HG03064 (cell line): ENCODE measurements around the gene TLR10.
A peak's percentile ranks its signal among the peaks of the same experiment; 100 is the strongest.
"Not testable (repeated sequence)": the region's sequence is repeated elsewhere in the genome, so short reads cannot be mapped to it uniquely, and the experiment has no call there.

Source experiments
- ATAC-seq: cut with Tn5 transposase; IDR thresholded peaks from one replicate; pipeline ENCODE4 v1.9.1; 2021; ENCODE audit warnings: low read depth; ENCODE audit not compliant: unreplicated experiment

Gene TLR10

GRCh38 chr4:38782452-38783108, at the start of gene TLR10:
Gene TLR10, minus strand, starts transcription at chr4:38782990. Its CDS starts 7,400 bp downstream, at chr4:38775590.
- ATAC-seq = peak; percentile 55

GRCh38 chr4:38832206-38832605, 49.4 kb upstream of the TLR10 start:
- ATAC-seq = no peak

DNA sequence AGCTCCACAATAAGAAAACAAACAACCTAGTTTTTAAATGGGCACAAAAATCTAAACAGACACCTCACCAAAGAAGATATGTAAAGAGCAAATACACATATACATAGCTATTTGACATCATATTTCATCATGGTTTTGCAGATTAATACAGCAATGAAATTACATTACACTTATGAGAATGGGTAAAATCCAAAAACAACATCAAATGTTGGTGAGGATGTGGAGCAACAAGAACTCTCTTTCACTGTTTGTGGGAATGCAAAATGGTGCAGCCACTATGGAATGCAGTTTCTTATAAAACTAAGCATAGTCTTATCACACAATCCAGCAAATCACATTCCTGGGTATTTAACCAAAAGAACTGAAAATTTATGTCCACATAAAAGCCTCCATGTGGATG, 48.9 kb upstream of the TLR10 start:
- no peak for ATAC-seq

DNA sequence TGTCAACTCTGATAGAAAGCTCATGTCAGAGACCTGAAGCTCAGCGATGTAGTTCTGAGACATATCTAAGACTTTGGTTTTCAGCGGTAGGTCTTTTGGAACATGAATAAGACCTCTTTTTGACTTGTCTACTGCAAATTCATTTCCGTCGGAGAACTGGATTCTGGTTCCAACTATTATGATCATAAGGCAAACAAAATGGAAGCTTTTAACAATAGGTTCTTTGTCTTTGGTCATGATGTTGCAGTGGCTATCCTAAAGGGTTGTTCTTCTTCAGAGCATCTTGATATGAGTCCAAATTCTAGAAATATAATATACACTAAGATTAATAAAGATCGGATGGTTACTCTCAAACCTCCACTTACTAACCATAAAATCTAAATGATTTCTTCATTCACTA, 46.4 kb upstream of the TLR10 start:
- ATAC-seq = no peak

DNA sequence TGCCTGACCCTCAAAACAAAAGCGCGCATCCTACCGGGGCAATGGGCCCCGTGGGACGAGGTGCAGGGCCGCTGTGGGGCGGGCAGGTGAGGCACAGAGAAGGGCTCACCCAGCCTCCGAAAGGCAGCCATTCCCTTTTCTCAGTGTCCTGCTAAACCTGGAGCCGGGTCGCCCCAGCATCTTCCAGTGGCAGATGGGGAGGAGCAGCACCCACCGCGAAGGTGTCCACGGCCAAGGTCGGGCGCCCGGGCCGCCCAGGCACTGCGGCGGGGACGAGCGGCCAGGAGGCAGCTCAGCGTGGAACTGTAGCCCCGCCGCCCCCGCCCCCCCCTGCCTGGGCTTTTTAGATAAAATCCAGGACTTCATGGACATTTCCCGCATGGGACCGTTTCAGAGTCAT, 41.0 kb upstream of the TLR10 start:
- no peak for ATAC-seq

DNA sequence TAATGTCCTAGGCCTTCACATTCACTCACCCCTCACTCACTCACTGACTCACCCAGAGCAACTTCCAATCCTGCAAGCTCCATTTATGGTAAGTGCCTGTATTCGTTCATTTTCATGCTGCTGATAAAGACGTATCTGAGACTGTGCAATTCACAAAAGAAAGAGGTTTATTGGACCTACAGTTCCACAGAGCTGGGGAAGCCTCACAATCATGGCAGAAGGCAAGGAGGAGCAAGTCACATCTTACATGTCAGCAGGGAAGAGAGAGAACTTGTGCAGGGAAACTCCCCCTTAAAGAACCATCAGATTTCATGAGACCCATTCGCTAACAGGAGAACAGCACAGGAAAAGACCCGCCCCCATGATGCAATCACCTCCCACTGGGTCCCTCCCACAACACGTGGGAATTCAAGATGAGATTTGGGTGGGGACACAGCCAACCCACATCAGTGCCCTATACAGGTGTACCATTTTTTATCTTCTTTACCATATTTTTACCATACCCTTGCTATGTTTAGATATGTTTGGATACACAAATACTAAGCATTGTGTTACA, 40.0 kb upstream of the TLR10 start:
- ATAC-seq = no peak

- ATAC-seq = no peak
Measured at GRCh38 chr4:38821739-38822138, 38.9 kb upstream of the TLR10 start.

GRCh38 chr4:38820329-38821061, 37.7 kb upstream of the TLR10 start:
- ATAC-seq = peak; percentile 42

- no peak for ATAC-seq
Measured at GRCh38 chr4:38819569-38819968, 36.8 kb upstream of the TLR10 start.

GRCh38 chr4:38818441-38818976, 35.7 kb upstream of the TLR10 start:
- peak; percentile 49 for ATAC-seq

DNA sequence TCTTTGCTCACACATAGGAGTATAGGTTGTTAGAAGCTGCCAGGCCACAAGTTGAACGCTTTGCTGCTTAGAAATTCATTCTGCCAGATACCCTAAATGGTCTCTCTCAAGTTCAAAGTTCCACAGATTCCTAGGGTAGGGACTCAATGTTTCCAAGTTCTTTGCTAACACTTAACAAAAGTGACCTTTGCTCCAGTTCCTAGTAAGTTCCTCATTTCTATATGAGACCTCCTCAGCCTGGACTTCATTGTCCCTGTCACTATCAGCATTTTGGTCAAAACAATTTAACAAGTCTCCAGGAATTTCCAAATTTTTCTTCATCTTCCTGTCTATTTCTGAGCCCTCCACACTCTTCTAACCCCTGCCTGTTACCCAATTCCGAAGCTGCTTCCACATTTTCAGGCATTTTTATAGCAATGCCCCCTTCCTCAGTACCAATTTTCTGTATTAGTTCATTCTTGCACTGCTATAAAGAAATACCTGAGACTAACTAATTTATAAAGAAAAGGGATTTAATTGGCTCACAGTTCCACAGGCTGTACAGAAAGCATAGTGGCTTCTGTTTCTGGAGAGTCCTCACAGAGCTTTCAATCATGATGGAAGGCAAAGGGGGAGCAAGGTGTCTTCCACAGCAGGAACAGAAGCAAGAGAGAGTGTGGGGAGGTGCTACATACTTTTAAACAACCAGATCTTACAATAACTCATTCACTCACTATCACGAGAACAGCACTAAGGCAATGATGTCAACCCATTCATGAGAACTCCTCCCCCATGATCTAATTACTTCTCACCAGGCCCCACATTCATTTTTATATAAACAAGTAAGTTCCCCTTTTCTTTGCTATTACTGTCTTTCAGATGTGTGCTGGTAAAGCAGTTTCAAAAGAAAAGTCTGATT, 33.3 kb upstream of the TLR10 start:
- no peak for ATAC-seq

DNA sequence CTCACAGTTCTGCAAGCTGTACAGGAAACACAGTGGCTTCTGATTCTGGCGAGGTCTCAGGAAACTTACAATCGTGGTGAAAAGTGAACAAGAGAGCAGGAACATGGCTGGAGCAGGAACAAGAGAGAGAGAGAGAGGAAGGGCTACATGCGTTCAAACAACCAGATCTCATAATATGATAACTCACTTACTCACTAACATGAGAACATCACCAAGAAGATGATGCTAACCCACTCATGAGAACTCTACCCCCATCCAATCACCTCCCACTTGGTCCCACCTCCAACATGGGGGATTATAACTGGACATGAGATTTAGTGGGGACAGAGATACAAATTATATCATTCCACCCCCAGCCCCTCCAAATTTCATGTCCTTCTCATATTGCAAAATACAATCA, 31.6 kb upstream of the TLR10 start:
- no peak for ATAC-seq

DNA sequence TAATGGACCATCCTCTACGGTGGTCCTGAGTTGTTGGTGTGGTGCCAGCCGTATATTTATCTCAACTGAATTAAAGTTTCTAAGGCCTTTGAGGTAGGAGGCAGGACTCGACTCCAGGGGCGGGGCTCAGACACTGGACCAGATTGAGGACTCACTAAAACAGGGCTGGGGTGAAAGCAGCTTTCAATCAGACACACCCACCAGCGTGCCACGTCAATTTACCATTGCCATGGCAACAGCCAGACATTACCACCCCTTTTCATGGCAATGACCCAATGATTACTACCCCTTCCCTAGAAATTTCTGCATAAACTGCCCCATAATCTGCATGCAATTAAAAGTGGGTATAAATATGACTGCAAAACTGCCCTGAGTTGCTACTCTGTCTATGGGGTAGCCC, 28.5 kb upstream of the TLR10 start:
- ATAC-seq = no peak

DNA sequence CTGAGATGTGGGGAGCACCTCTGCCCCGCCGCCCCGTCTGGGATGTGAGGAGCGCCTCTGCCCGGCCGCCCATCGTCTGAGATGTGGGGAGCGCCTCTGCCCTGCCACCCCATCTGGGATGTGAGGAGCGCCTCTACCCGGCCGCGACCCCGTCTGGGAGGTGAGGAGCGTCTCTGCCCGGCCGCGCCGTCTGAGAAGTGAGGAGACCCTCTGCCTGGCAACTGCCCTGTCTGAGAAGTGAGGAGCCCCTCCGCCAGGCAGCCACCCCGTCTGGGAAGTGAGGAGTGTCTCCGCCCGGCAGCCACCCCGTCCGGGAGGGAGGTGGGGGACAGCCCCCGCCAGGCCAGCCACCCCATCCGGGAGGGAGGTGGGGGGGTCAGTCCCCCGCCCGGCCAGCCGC, 24.7 kb upstream of the TLR10 start:
- not testable (repeated sequence) for ATAC-seq

DNA sequence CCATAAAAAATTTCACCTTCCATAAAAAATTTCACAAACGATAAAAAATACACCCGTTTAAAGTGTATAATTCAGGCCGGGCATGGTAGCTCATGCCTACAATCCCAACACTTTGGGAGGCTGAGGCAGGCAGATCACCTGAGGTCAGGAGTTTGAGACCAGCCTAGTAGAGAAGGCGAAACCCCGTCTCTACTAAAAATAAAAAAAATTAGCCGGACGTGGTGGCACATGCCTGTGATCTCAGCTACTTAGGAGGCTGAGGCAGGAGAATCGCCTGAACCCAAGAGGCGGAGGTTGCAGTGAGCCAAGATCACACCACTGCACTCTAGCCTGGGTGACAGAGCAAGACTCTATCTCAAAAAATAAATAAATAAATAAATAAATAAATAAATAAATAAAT, 23.5 kb upstream of the TLR10 start:
- not testable (repeated sequence) for ATAC-seq

DNA sequence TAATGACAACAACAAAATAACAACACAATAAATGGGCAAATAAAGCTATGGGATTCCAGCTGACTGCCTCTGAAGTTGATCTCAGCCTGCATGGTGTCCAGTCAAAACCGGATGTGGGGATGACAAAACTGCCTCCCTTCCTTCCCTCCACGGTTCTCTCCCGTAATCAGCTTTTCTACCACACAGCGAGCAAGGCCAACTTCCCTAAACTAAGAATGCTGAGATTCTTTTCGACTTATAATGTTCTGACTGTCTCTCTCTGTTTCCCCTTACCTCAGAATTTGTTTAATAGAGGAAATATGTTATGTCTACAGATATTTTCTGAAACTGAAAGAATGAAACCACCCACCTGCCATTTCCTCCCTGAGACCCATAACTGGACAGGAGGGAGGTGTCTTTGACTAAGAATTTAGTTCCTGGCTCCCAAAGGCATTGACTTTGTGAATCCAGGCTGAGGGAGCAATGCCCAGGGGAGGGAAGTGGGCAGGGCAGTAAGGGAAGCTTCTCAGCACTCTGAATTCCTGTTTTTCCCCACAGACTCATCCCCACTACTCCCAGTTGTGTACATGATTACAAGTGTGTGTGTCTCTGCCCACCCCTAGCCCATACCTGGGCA, 22.8 kb upstream of the TLR10 start:
- ATAC-seq = peak; percentile 60

DNA sequence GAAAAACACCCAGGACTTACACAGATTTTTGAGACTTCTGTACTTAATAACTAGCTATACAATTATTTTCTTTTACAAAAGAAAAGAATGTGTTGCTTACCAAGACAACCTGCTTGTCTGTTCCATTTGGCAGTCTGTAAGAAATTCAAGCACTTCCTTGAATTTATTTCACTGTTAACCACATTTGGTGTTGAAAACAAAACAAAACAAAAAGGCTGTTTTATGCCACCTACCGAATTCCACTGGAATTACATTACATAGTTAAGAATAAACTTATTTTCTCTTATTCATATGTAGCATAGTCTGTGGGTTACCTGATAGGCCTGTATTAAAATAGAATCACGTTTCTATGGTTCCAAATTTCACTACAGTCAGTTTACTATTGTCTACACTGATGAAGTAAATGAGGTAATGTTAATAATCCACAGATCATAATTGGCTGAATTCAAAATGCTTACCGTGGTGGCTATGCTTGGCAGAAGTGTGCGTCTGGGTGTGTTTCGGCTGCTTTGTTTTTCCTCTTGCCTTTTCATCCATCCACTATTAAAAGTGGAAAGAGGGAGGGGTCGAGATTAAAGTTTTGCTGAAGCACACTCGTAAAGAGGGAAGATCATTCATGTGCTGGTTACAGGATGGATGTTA, 22.0 kb upstream of the TLR10 start, which contains the start of gene TLR1:
TLR1 (minus strand) TSS at position 138 of the 642 bp plus-strand sequence. CDS start 5,960 bp downstream, outside the sequence.
- ATAC-seq = peak; percentile 9

DNA sequence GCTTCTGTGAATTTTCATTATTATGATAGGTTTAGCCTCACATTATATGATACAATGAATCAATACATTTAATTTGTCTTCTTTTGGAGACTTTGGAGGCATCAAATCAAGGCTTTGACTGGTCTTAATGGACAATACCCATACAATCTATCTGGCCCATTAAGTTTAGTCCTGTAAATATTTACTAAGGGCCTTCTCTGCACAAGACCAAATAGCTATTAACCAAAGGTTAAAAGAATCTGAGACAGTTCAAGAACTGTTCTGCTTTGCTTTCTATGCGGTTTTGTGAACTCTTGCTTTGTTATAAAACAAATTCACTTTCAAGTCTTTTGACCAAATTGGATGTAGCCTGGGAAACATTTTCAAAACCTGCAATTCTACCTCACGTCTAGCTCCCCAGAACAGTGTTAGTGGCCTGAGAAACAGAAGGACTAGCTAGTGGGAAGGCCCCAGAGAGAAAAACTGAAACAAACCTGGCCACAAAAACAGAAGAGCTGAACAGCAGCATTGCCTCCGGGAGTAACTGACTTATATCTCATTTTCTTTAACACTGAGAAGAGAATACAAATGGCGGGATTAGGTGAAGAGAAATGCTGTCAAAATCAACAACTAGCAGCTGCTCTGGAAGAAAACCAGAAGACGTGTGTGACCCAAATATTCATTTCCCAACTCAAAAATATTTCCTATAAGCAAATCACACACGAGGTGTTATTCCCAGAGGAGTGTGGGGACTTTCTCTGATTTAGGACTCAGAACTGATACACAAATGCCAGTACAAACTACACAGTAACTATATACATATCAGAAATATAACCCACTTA, 21.3 kb upstream of the TLR10 start:
- ATAC-seq = peak; percentile 59
